ENCODE measurements around the gene CDC20. TPM values are rescaled to one million over a fixed set of nuclear protein-coding genes. Genes with fewer than 3 reads are reported as not detected.

Gene CDC20
- total RNA-seq, 2 donors from 2014 or later: 2.2 to 14.9 TPM

- 92% methylated on average over 10 of the region's 10 CpGs for WGBS
- Histone ChIP-seq H3K9me3 (no peaks in the 10 kb centered on the region), H3K27ac (no peak overlapping the region), H3K4me1 (replicated peaks) (no peaks in the 10 kb centered on the region), H3K27me3 (replicated peaks; ENCODE audit: insufficient read depth) (no peaks in the 10 kb centered on the region), H3K36me3 (no peaks in the 10 kb centered on the region), H3K4me3 (no peak overlapping the region)
- no peak for DNase-seq (ENCODE audit: low spot score)
- no peak for TF ChIP-seq POLR2AphosphoS5 (IDR thresholded peaks at IDR 0.05)
- no peak for TF ChIP-seq POLR2A (IDR thresholded peaks at IDR 0.05)
- no peak for TF ChIP-seq CTCF (IDR thresholded peaks at IDR 0.05)
- intact Hi-C loops (cut with DNase I): no loop called here
These were observed 42.6 kb upstream of the CDC20 start for GRCh38 chr1:43315963-43316737.

GRCh38 chr1:43316738-43317520, 41.9 kb upstream of the CDC20 start:
- intact Hi-C loops (cut with DNase I): no loop called here
- no peaks in the 10 kb centered on the region for H3K27me3 ChIP-seq (replicated peaks; ENCODE audit: insufficient read depth)
- H3K36me3 ChIP-seq: no peaks in the 10 kb centered on the region
- H3K27ac ChIP-seq: no peak overlapping the region
- WGBS: 91% methylated on average over 16 of the region's 16 CpGs
- no peak for DNase-seq (ENCODE audit: low spot score)
- H3K4me1 ChIP-seq (replicated peaks): no peaks in the 10 kb centered on the region
- no peak overlapping the region for H3K4me3 ChIP-seq
- TF ChIP-seq POLR2A (IDR thresholded peaks at IDR 0.05) (no peak), CTCF (IDR thresholded peaks at IDR 0.05) (no peak), POLR2AphosphoS5 (IDR thresholded peaks at IDR 0.05) (no peak)
- H3K9me3 ChIP-seq: no peaks in the 10 kb centered on the region

GRCh38 chr1:43317817-43318471, 40.8 kb upstream of the CDC20 start:
- no peak for TF ChIP-seq POLR2A (IDR thresholded peaks at IDR 0.05)
- no peak for TF ChIP-seq POLR2AphosphoS5 (IDR thresholded peaks at IDR 0.05)
- no peak for TF ChIP-seq CTCF (IDR thresholded peaks at IDR 0.05)
- intact Hi-C loops (cut with DNase I): no loop called here
- DNase-seq (ENCODE audit: low spot score): no peak

GRCh38 chr1:43318831-43319230, 40.0 kb upstream of the CDC20 start:
- Histone ChIP-seq H3K4me3 (no peak overlapping the region), H3K27me3 (replicated peaks; ENCODE audit: insufficient read depth) (no peaks in the 10 kb centered on the region), H3K36me3 (no peaks in the 10 kb centered on the region), H3K9me3 (no peaks in the 10 kb centered on the region), H3K27ac (peak overlapping the region in 1 of 2 donors; percentile 33), H3K4me1 (replicated peaks) (no peaks in the 10 kb centered on the region)
- no peak for TF ChIP-seq CTCF (IDR thresholded peaks at IDR 0.05)
- no peak for TF ChIP-seq POLR2AphosphoS5 (IDR thresholded peaks at IDR 0.05)
- no peak for TF ChIP-seq POLR2A (IDR thresholded peaks at IDR 0.05)
- intact Hi-C loops (cut with DNase I): no loop called here
- WGBS: 18% methylated on average over 4 of the region's 4 CpGs
- DNase-seq (ENCODE audit: low spot score): no peak

More at GRCh38 chr1:43317817-43318471, 40.8 kb upstream of the CDC20 start:
- Histone ChIP-seq H3K36me3 (no peaks in the 10 kb centered on the region), H3K9me3 (no peaks in the 10 kb centered on the region), H3K27me3 (replicated peaks; ENCODE audit: insufficient read depth) (no peaks in the 10 kb centered on the region), H3K4me1 (replicated peaks) (no peaks in the 10 kb centered on the region), H3K27ac (no peak overlapping the region), H3K4me3 (no peak overlapping the region)
- 78% methylated on average over 15 of the region's 15 CpGs for WGBS

All from prostate gland (tissue), 2 donors.